Peyer's patch (tissue), 4 donors: Measurements from ENCODE around the gene SNX27.

Experiments
- POLR2A ChIP-seq, 2 donors: fragments of 450-650 bp; IDR thresholded peaks; one replicate each; pipeline ENCODE4 v1.5.1; 2017; ENCODE audit warnings: antibody characterized with exemption in 2 of 2, mild to moderate bottlenecking in 2 of 2, moderate library complexity in 2 of 2
- TF ChIP-seq, protein P1 (sequence below), 6 experiments: fragments of 450-650 bp in 4 of 6; fragments of 200-600 bp in 2 of 6; sonication (generic) in 1 of 6; IDR thresholded peaks; one replicate each; pipeline ENCODE4 v1.5.1; 2017 to 2019; ENCODE audit warnings: antibody characterized with exemption in 6 of 6, mild to moderate bottlenecking in 3 of 6, moderate library complexity in 1 of 6

DNA sequence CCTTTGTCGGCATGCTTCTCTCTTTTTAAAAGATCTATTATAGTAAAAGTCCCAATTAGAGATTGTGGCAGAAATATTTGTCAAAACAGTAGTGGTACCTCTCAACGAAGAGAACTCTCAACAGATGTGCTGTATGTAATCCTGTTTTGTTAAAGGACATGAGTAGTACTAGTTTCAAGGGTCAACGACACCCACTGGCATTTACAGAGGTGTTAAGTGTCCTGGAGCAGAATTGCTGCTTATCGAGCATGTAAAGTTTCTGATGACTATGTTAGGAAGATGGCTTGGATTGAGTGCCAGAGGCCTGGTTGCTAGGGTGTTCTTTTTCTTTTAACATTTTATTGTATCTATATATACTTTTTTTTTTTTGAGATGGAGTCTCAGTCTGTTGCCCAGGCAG, 77.6 kb downstream of the SNX27 start:
- TF ChIP-seq, protein P1, sequence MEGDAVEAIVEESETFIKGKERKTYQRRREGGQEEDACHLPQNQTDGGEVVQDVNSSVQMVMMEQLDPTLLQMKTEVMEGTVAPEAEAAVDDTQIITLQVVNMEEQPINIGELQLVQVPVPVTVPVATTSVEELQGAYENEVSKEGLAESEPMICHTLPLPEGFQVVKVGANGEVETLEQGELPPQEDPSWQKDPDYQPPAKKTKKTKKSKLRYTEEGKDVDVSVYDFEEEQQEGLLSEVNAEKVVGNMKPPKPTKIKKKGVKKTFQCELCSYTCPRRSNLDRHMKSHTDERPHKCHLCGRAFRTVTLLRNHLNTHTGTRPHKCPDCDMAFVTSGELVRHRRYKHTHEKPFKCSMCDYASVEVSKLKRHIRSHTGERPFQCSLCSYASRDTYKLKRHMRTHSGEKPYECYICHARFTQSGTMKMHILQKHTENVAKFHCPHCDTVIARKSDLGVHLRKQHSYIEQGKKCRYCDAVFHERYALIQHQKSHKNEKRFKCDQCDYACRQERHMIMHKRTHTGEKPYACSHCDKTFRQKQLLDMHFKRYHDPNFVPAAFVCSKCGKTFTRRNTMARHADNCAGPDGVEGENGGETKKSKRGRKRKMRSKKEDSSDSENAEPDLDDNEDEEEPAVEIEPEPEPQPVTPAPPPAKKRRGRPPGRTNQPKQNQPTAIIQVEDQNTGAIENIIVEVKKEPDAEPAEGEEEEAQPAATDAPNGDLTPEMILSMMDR (IDR thresholded peaks at IDR 0.05) = no peak
- TF ChIP-seq POLR2A (IDR thresholded peaks at IDR 0.05) = no peak
